Skeletal muscle tissue (tissue), 4 donors: ENCODE data around the gene KRT23. TPM values are rescaled to one million over a fixed set of nuclear protein-coding genes. Genes with fewer than 3 reads are reported as not detected.

Experiments used
- H3K27ac ChIP-seq: one replicate; pipeline ENCODE4 v1.7.0; 2013; ENCODE audit warnings: mild to moderate bottlenecking, low read depth, low read length, inconsistent platforms
- H3K27me3 ChIP-seq, 3 donors: one replicate each; pipeline ENCODE4 v1.7.0; 2013; ENCODE audit warnings: low read length in 3 of 3; ENCODE audit not compliant: control insufficient read depth in 3 of 3, insufficient read depth in 3 of 3
- H3K36me3 ChIP-seq, 3 donors: one replicate each; pipeline ENCODE4 v1.7.0; 2013; ENCODE audit warnings: low read length in 3 of 3; ENCODE audit not compliant: control insufficient read depth in 3 of 3, insufficient read depth in 3 of 3
- H3K4me1 ChIP-seq, 3 donors: one replicate each; pipeline ENCODE4 v1.7.0; 2013; ENCODE audit warnings: low read length in 3 of 3, mild to moderate bottlenecking in 3 of 3; ENCODE audit not compliant: control insufficient read depth in 3 of 3, insufficient read depth in 3 of 3
- H3K4me3 ChIP-seq, 3 donors: one replicate each; pipeline ENCODE4 v1.7.0; 2013; ENCODE audit warnings: low read length in 3 of 3
- H3K9ac ChIP-seq, 3 donors: one replicate each; pipeline ENCODE4 v1.7.0; 2013; ENCODE audit warnings: low read length in 3 of 3, mild to moderate bottlenecking in 3 of 3, moderate library complexity in 2 of 3, low read depth in 1 of 3
- H3K9me3 ChIP-seq, 3 donors: one replicate each; pipeline ENCODE4 v1.7.0; 2013; ENCODE audit warnings: low read length in 3 of 3; ENCODE audit not compliant: control insufficient read depth in 3 of 3
- total RNA-seq: library from RNA; depleted of rRNA; stranded (reverse); fragments of >200 nt; gene quantifications from one replicate; pipeline ENCODE4 v1.2.3, GENCODE V29; 2014
- donor health status: Osteomylitis.

KRT23 gene
- total RNA-seq, 1 donor from 2014 or later: 0.52 TPM

- Histone ChIP-seq H3K27me3 (no peaks in the 10 kb centered on the region), H3K27ac (no peak overlapping the region), H3K4me1 (no peaks in the 10 kb centered on the region), H3K9ac (no peak overlapping the region), H3K36me3 (no peaks in the 10 kb centered on the region), H3K9me3 (no peaks in the 10 kb centered on the region), H3K4me3 (no peak overlapping the region)
Observed at GRCh38 chr17:40967582-40967981, 30.1 kb upstream of the KRT23 start.

GRCh38 chr17:40966848-40967247 is 29.4 kb upstream of the KRT23 start, which contains the start of gene KRT39:
KRT39 (minus strand) TSS chr17:40966948; CDS start chr17:40966856, 92 bp downstream.
- Histone ChIP-seq H3K27me3 (no peaks in the 10 kb centered on the region), H3K27ac (no peak within 1 kb of the TSS), H3K4me1 (no peaks in the 10 kb centered on the region), H3K36me3 (no peaks in the 10 kb centered on the region), H3K9me3 (no peaks in the 10 kb centered on the region), H3K4me3 (no peak within 1 kb of the TSS), H3K9ac (no peak within 1 kb of the TSS)

GRCh38 chr17:40963838-40964237 is 26.4 kb upstream of the KRT23 start:
- no peaks in the 10 kb centered on the region for H3K9me3 ChIP-seq
- no peak overlapping the region for H3K9ac ChIP-seq
- H3K4me1 ChIP-seq: peaks cover 0 to 3% (median 0%) of the 10 kb centered on the region in 3 donors
- H3K27me3 ChIP-seq: peaks cover 0 to 4% (median 0%) of the 10 kb centered on the region in 3 donors
- H3K4me3 ChIP-seq: no peak overlapping the region
- H3K27ac ChIP-seq: no peak overlapping the region
- no peaks in the 10 kb centered on the region for H3K36me3 ChIP-seq

- H3K4me3 ChIP-seq: no peak overlapping the region
- no peak overlapping the region for H3K27ac ChIP-seq
- peaks cover 0 to 3% (median 0%) of the 10 kb centered on the region in 3 donors for H3K4me1 ChIP-seq
- no peak overlapping the region for H3K9ac ChIP-seq
- H3K36me3 ChIP-seq: no peaks in the 10 kb centered on the region
- H3K27me3 ChIP-seq: peaks cover 0 to 4% (median 0%) of the 10 kb centered on the region in 3 donors
- H3K9me3 ChIP-seq: no peaks in the 10 kb centered on the region
Observed at GRCh38 chr17:40962059-40962561, 24.7 kb upstream of the KRT23 start.

GRCh38 chr17:40961591-40961990 is 24.1 kb upstream of the KRT23 start:
- Histone ChIP-seq H3K36me3 (no peaks in the 10 kb centered on the region), H3K27me3 (peaks cover 0 to 4% (median 0%) of the 10 kb centered on the region in 3 donors), H3K9ac (no peak overlapping the region), H3K9me3 (no peaks in the 10 kb centered on the region), H3K4me1 (peaks cover 0 to 3% (median 0%) of the 10 kb centered on the region in 3 donors), H3K27ac (no peak overlapping the region), H3K4me3 (no peak overlapping the region)

GRCh38 chr17:40960144-40960543 is 22.7 kb upstream of the KRT23 start:
- Histone ChIP-seq H3K4me1 (peaks cover 0 to 3% (median 0%) of the 10 kb centered on the region in 3 donors), H3K9me3 (no peaks in the 10 kb centered on the region), H3K27ac (no peak overlapping the region), H3K36me3 (no peaks in the 10 kb centered on the region), H3K4me3 (no peak overlapping the region), H3K27me3 (peaks cover 0 to 4% (median 0%) of the 10 kb centered on the region in 3 donors), H3K9ac (no peak overlapping the region)

- H3K9ac ChIP-seq: no peak overlapping the region
- peaks cover 0 to 3% (median 0%) of the 10 kb centered on the region in 3 donors for H3K4me1 ChIP-seq
- no peaks in the 10 kb centered on the region for H3K36me3 ChIP-seq
- H3K27me3 ChIP-seq: peaks cover 0 to 4% (median 0%) of the 10 kb centered on the region in 3 donors
- H3K4me3 ChIP-seq: no peak overlapping the region
- no peaks in the 10 kb centered on the region for H3K9me3 ChIP-seq
- no peak overlapping the region for H3K27ac ChIP-seq
Observed at GRCh38 chr17:40958086-40958953, 20.9 kb upstream of the KRT23 start.

GRCh38 chr17:40956401-40957254 is 19.2 kb upstream of the KRT23 start:
- no peak overlapping the region for H3K9ac ChIP-seq
- H3K27me3 ChIP-seq: peaks cover 0 to 4% (median 0%) of the 10 kb centered on the region in 3 donors

GRCh38 chr17:40953881-40954280 is 16.4 kb upstream of the KRT23 start:
- H3K4me1 ChIP-seq: peaks cover 0 to 24% (median 12%) of the 10 kb centered on the region in 3 donors
- H3K27ac ChIP-seq: no peak overlapping the region
- H3K9ac ChIP-seq: no peak overlapping the region
- peaks cover 0 to 4% (median under 1%) of the 10 kb centered on the region in 3 donors for H3K27me3 ChIP-seq
- no peak overlapping the region for H3K4me3 ChIP-seq
- H3K36me3 ChIP-seq: no peaks in the 10 kb centered on the region
- no peaks in the 10 kb centered on the region for H3K9me3 ChIP-seq

More at GRCh38 chr17:40956401-40957254, 19.2 kb upstream of the KRT23 start:
- no peak overlapping the region for H3K27ac ChIP-seq
- no peaks in the 10 kb centered on the region for H3K36me3 ChIP-seq
- peaks cover 0 to 15% (median 8%) of the 10 kb centered on the region in 3 donors for H3K4me1 ChIP-seq
- H3K9me3 ChIP-seq: no peaks in the 10 kb centered on the region
- H3K4me3 ChIP-seq: no peak overlapping the region
